ENCODE measurements around the gene PLXNA4. TPM values are rescaled to one million over a fixed set of nuclear protein-coding genes. Genes with fewer than 3 reads are reported as not detected.

Gene PLXNA4
- total and polyA plus RNA-seq, 8 donors: 1.9 to 6.6 (median 3.4) TPM

DNA sequence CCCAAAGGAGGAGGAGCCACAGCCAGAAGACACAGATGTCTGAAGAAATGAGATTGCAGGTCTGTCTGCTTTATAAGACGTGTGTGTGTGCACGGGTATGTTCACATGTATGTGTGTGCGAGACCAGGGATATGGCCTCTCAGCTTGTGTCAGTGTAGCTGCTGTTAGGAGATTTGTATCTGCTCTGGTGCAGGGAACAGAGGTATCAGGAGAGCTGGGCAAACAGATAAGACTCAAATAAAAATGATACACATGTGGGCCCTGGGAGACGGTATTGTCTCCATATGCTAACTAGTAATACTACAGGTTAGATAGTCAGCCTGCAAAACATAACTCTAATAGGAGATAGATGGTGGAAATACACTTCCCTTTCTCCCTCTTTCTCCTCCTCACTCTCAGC, 161.0 kb downstream of the PLXNA4 start:
- peaks cover 0 to 8% of the 10 kb centered on the region in 2 donors for H3K27me3 ChIP-seq
- DNase-seq: no peak
- H3K36me3 ChIP-seq: no peaks in the 10 kb centered on the region
- H3K27ac ChIP-seq: no peak overlapping the region
- no peaks in the 10 kb centered on the region for H3K4me1 ChIP-seq
- no peaks in the 10 kb centered on the region for H3K9me3 ChIP-seq
- TF ChIP-seq, protein P1, sequence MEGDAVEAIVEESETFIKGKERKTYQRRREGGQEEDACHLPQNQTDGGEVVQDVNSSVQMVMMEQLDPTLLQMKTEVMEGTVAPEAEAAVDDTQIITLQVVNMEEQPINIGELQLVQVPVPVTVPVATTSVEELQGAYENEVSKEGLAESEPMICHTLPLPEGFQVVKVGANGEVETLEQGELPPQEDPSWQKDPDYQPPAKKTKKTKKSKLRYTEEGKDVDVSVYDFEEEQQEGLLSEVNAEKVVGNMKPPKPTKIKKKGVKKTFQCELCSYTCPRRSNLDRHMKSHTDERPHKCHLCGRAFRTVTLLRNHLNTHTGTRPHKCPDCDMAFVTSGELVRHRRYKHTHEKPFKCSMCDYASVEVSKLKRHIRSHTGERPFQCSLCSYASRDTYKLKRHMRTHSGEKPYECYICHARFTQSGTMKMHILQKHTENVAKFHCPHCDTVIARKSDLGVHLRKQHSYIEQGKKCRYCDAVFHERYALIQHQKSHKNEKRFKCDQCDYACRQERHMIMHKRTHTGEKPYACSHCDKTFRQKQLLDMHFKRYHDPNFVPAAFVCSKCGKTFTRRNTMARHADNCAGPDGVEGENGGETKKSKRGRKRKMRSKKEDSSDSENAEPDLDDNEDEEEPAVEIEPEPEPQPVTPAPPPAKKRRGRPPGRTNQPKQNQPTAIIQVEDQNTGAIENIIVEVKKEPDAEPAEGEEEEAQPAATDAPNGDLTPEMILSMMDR (IDR thresholded peaks at IDR 0.05): no peak
- H3K4me3 ChIP-seq: no peak overlapping the region
- intact Hi-C loops (cut with DNase I): no loop called here
- no peak for ATAC-seq

DNA sequence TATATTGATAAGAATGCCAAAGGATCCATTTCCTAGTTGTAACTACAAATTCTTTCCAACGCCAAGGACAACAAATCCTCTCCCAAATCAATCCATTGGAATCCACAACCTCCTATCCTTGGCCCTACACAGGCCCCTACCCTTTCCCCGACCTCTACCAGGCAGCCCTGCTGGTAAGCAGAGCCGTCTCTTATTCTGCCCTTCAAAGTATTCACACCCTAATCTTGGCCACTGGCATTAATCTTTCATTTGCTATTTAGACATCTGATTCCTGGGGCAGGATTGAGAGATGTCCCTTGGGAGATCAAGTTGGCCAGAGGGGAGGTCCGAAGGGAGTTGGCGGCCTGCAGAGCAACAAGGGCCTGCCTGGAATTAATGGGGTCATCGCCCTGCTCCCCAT, 161.4 kb downstream of the PLXNA4 start:
- H3K36me3 ChIP-seq: no peaks in the 10 kb centered on the region
- intact Hi-C loops (cut with DNase I): no loop called here
- peaks cover 0 to 8% of the 10 kb centered on the region in 2 donors for H3K27me3 ChIP-seq
- H3K9me3 ChIP-seq: no peaks in the 10 kb centered on the region
- H3K27ac ChIP-seq: no peak overlapping the region
- DNase-seq (no peak), ATAC-seq (no peak)
- H3K4me3 ChIP-seq: no peak overlapping the region
- H3K4me1 ChIP-seq: no peaks in the 10 kb centered on the region
- TF ChIP-seq, protein P1 (IDR thresholded peaks at IDR 0.05): no peak

DNA sequence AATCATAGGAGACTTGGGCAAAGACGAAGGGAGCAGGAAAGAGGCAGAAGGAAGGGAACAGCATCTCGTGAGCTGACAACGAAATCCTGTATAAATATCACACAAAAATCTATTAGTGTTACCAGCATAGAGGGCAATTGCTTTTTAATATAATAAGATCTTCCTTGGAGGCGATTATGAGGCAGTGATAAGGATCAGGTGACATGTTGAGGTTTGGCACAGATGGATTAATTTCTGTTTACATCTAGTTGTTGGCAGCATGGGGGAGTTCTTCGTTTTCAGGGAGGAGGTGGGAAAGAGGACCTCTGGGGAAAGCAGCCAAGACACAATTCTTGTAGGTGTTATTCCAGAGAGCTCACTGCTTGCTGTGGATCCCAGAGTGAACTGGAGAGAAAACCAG, 163.8 kb downstream of the PLXNA4 start:
- DNase-seq: no peak
- Histone ChIP-seq H3K36me3 (no peaks in the 10 kb centered on the region), H3K27ac (no peak overlapping the region), H3K4me3 (no peak overlapping the region), H3K9me3 (no peaks in the 10 kb centered on the region), H3K4me1 (no peaks in the 10 kb centered on the region), H3K27me3 (peaks cover 0 to 8% of the 10 kb centered on the region in 2 donors)
- TF ChIP-seq, protein P1 (IDR thresholded peaks at IDR 0.05): no peak
- no peak for ATAC-seq
- intact Hi-C loops (cut with DNase I): no loop called here

DNA sequence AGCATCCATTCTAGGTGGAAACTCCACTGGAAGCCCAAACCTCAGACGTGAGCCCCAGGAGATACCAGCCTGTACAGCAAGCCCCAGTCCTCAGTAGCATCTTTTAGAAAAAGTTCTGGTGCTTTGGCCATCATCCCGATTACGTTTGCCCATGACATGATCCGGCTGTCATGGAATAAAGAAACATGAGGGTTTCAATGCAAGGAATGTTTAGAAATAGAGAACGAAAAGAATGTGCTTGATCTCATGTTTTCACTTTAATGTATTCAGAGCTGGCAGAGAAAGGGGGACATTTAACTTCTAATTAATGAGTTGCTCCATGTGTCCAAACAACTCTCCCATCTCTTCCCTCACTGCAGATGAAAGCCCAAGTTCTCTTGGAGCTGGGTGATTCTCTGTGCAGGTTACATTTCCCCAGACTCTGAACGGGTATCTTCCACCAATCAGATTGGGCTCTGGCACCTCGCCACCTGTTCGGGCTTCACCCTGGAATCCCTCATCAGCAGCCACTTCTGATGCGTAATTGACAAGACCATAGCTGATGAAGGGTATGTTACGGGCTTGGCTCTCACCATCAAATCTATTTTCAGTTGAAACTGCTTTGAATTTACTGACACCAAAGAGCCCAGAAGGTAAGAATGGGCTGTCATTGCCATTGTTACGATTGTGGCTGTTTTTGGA, 165.3 kb downstream of the PLXNA4 start:
- DNase-seq: no peak
- TF ChIP-seq, protein P1 (IDR thresholded peaks at IDR 0.05): no peak
- intact Hi-C loops (cut with DNase I): no loop called here

DNA sequence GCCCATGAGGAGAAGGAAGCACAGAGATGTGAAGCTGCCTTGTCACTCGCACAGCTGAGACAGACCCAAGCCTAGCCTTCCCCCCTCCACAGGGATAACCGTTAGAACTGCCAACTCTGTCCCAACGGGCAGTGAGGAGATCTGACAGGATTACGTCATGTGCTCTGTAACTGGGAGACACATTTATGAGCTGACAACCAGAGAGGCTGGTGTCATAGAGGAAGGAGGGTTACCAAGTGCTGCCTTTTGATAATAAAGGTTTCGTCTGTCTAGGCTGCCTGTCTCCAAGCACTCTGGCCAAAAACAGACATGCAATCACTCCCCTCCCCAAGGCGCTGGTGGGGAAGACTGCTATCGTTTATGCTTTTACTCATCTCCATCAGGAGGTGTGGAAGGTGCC, 165.9 kb downstream of the PLXNA4 start:
- TF ChIP-seq, protein P1 (IDR thresholded peaks at IDR 0.05): no peak
- Histone ChIP-seq H3K9me3 (no peaks in the 10 kb centered on the region), H3K27me3 (peaks cover 0 to 8% of the 10 kb centered on the region in 2 donors), H3K4me3 (no peak overlapping the region), H3K27ac (no peak overlapping the region), H3K4me1 (no peaks in the 10 kb centered on the region), H3K36me3 (no peaks in the 10 kb centered on the region)
- DNase-seq: no peak
- intact Hi-C loops (cut with DNase I): no loop called here
- ATAC-seq: peak; percentile 19

More for the DNA sequence above, 165.3 kb downstream of the PLXNA4 start:
- Histone ChIP-seq H3K4me1 (no peaks in the 10 kb centered on the region), H3K27ac (no peak overlapping the region), H3K4me3 (no peak overlapping the region), H3K27me3 (peaks cover 0 to 8% of the 10 kb centered on the region in 2 donors), H3K9me3 (no peaks in the 10 kb centered on the region), H3K36me3 (no peaks in the 10 kb centered on the region)
- ATAC-seq: no peak
